K562 (cell line): Measurements from ENCODE around the gene MAGOHB. TPM values are rescaled to one million over a fixed set of nuclear protein-coding genes. Genes with fewer than 3 reads are reported as not detected.

Source experiments
- CGGBP1 ChIP-seq: fragments of 250-450 bp; sonication (Bioruptor Pico); IDR thresholded peaks from 2 replicates; pipeline ENCODE4 v1.9.0; 2021; ENCODE audit warnings: mild to moderate bottlenecking
- FOXK2 ChIP-seq, 2 experiments: fragments of 450-650 bp; IDR thresholded peaks in 1 of 2; conservative IDR thresholded peaks in 1 of 2; 2 replicates each; pipeline ENCODE4 v1.6.1; 2016; ENCODE audit warnings: low read depth in 2 of 2, mild to moderate bottlenecking in 1 of 2
- GATAD2B ChIP-seq: fragments of 450-650 bp; IDR thresholded peaks from 2 replicates; pipeline ENCODE4 v1.6.1; 2017; ENCODE audit warnings: mild to moderate bottlenecking, borderline replicate concordance
- IFI16 ChIP-seq: fragments of 250-450 bp; sonication (Bioruptor Pico); IDR thresholded peaks from 2 replicates; pipeline ENCODE4 v2.1.2; 2022; ENCODE audit warnings: mild to moderate bottlenecking, inconsistent platforms
- ILK ChIP-seq: fragments of 450-650 bp; IDR thresholded peaks from 2 replicates; pipeline ENCODE4 v1.6.1; 2016; ENCODE audit warnings: missing genetic modification characterization, low read depth, mild to moderate bottlenecking, missing compliant biosample characterization, moderate library complexity, borderline replicate concordance
- KAT7 ChIP-seq: sonication (generic); formaldehyde crosslinking; IDR thresholded peaks from 2 replicates; pipeline ENCODE4 v1.8.0; 2022; ENCODE audit warnings: missing genetic modification reagents, mild to moderate bottlenecking, borderline replicate concordance
- NFE2 ChIP-seq: IDR thresholded peaks from 2 replicates; pipeline ENCODE4 v1.6.1; 2014; ENCODE audit warnings: antibody characterized with exemption, low read depth
- NR4A1 ChIP-seq, 2 experiments: fragments of 250-450 bp in 1 of 2; fragments of 450-650 bp in 1 of 2; sonication (Bioruptor Pico) in 1 of 2; IDR thresholded peaks; 2 replicates each; pipeline versions ENCODE4 v1.4.0 to v1.6.1; 2016 to 2020; ENCODE audit warnings: mild to moderate bottlenecking in 2 of 2, missing compliant biosample characterization in 1 of 2, missing genetic modification characterization in 1 of 2, moderate library complexity in 1 of 2
- RBM34 ChIP-seq: fragments of 200-400 bp; formaldehyde crosslinking; IDR thresholded peaks from 2 replicates; pipeline ENCODE4 v1.6.1; 2018; ENCODE audit warnings: low read length, borderline replicate concordance; ENCODE audit not compliant: insufficient read depth
- SAP30 ChIP-seq: fragments of 200-600 bp; sonication (generic); IDR thresholded peaks from 2 replicates; pipeline ENCODE4 v1.6.1; 2012; ENCODE audit warnings: borderline replicate concordance, low read depth, mild to moderate bottlenecking, moderate library complexity, low read length, control low read depth, inconsistent platforms; ENCODE audit not compliant: insufficient read depth, poor library complexity, severe bottlenecking
- SFPQ ChIP-seq: fragments of 200-400 bp; formaldehyde crosslinking; IDR thresholded peaks from 2 replicates; pipeline ENCODE4 v1.6.1; 2017; ENCODE audit warnings: mild to moderate bottlenecking, low read depth, low read length, moderate library complexity
- USF1 ChIP-seq: sonication (generic); formaldehyde crosslinking; IDR thresholded peaks from 2 replicates; pipeline ENCODE4 v1.9.0; 2022; ENCODE audit warnings: mild to moderate bottlenecking, missing genetic modification reagents
- ZFP1 ChIP-seq: fragments of 450-650 bp; formaldehyde crosslinking; IDR thresholded peaks from 2 replicates; pipeline ENCODE4 v1.4.0; 2020; ENCODE audit warnings: mild to moderate bottlenecking, mixed read lengths
- ZFP36 ChIP-seq: fragments of 150-350 bp; IDR thresholded peaks from 2 replicates; pipeline ENCODE4 v1.6.1; 2018; ENCODE audit warnings: low read length, low read depth; ENCODE audit not compliant: partially characterized antibody
- ZFPM2 ChIP-seq: fragments of 250-450 bp; sonication (Bioruptor Pico); IDR thresholded peaks from 2 replicates; pipeline ENCODE4 v1.5.1; 2022; ENCODE audit warnings: mild to moderate bottlenecking
- ZNF384 ChIP-seq: IDR thresholded peaks from 2 replicates; pipeline ENCODE4 v1.6.1; 2012; ENCODE audit warnings: low read depth, low read length, improper control_type of control experiment
- ZNF518B ChIP-seq: fragments of 250-450 bp; sonication (Bioruptor Pico); IDR thresholded peaks from 2 replicates; pipeline ENCODE4 v1.5.0; 2021; ENCODE audit warnings: mild to moderate bottlenecking, moderate library complexity
- ZNF699 ChIP-seq: fragments of 250-450 bp; sonication (Bioruptor Pico); IDR thresholded peaks from 2 replicates; pipeline ENCODE4 v1.8.0; 2021; ENCODE audit warnings: mild to moderate bottlenecking, moderate library complexity; ENCODE audit not compliant: insufficient replicate concordance
- polyA plus RNA-seq, 8 experiments: library from polyadenylated mRNA; depleted of rRNA in 4 of 8; stranded (reverse) in 5 of 8; unstranded in 3 of 8; fragments of >200 nt; fragmentation: Nextera tagmentation in 2 of 8; fragmentation: Illumina TruSeq in 1 of 8; extraction: Ambion mirVana in 2 of 8; extraction: Trizol in 1 of 8; gene quantifications; 2 replicates each; pipeline versions ENCODE4 v1.2.1 to v1.2.3, GENCODE V29; 2011 to 2014; ENCODE audit warnings: inconsistent platforms in 1 of 8, missing spikeins in 1 of 8
- total RNA-seq, 7 experiments: library from RNA; depleted of rRNA in 6 of 7; stranded (reverse); fragments of >200 nt in 6 of 7; fragmentation: Illumina TruSeq in 2 of 7; extraction: Trizol in 2 of 7; gene quantifications; 2 replicates each; pipeline versions ENCODE4 v1.2.1 to v1.2.3, GENCODE V29; 2011 to 2021; ENCODE audit warnings: low replicate concordance in 1 of 7

Gene MAGOHB
- total and polyA plus RNA-seq, 9 of the 15 experiments (the other 6 are each of a cell fraction or from before 2014, with no cell fraction given), result 34.5 to 177 (median 85.4) TPM

- no peak for TF ChIP-seq USF1
- no peak for TF ChIP-seq CGGBP1 (CRISPR knock-in tag)
- no peak for TF ChIP-seq NR4A1 (CRISPR knock-in tag; IDR thresholded peaks at IDR 0.05)
- TF ChIP-seq NR4A1 (tag; IDR thresholded peaks at IDR 0.05), result 0 out of 2 replicates have a peak, but pooled peaks have one; percentile 23
- TF ChIP-seq KAT7, result peak; percentile 36; the same call in 1 of the 2 replicates
- no peak for TF ChIP-seq ZNF518B
- no peak for TF ChIP-seq ZFP36
- no peak for TF ChIP-seq IFI16 (CRISPR knock-in tag)
- 0 out of 2 replicates have a peak, but pooled peaks have one; percentile 1 for TF ChIP-seq NFE2
- TF ChIP-seq ZNF699 (CRISPR knock-in tag), result no peak
- 0 out of 2 replicates have a peak, but pooled peaks have one; percentile 27 for TF ChIP-seq ZNF384
- no peak for TF ChIP-seq RBM34
- no peak for TF ChIP-seq ZFP1 (CRISPR knock-in tag)
- TF ChIP-seq GATAD2B, result no peak
- TF ChIP-seq ILK (tag), result no peak
- peak; percentile 72 for TF ChIP-seq SAP30
- peak in 1 of 2 experiments; percentile 41; a peak in 2 of 4 replicates for TF ChIP-seq FOXK2 (conservative IDR thresholded peaks at IDR 0.05 in 1 of 2, IDR thresholded peaks at IDR 0.05 in 1 of 2; ENCODE audit: low read depth in 2 of 2)
- TF ChIP-seq SFPQ, result no peak
- no peak for TF ChIP-seq ZFPM2
Measured at GRCh38 chr12:10613349-10614055, at the start of gene MAGOHB (continued).
